NCI-H2107 (cell line): ENCODE results near the gene PSAPL1.

ENCODE experiments used
- DNase-seq: peaks from one replicate; lab custom pipeline; 2025; lab: John Stamatoyannopoulos, UW

The PSAPL1 gene

DNA sequence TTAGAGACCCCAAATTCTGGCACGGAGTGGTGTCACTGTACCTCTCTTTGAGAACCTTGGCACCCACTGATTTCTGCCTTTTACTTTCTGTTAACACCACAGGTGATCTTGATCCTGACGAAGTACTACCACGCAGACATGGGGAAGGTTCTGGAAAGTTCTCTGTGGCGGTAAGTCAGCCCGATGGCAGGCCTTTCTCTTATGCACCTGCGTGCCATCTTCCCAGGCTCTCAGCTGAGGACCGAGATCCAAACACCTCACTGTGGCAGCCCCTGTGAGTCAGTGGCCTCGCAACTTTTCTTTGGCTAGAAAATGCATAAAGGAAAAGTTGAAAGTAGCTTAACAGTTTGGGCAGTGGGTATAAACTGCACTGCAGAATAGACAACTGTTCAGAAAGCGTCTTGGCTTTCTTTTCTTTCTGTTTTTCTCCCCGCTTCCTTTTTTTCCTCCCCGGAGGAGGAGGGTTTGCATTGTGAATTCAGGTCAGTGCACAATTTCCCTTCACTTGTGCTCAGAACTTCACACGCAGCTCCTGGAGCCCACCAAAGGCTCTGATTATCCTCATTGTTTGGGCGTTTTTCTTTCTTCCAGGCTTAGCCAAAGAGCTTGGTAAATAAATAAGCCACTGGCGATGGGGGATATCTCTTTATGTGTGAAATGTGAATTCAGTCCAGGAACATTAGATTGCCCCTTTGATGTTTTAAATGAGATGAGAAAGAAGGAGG, 38.4 kb downstream of the PSAPL1 start:
- no peak for DNase-seq

DNA sequence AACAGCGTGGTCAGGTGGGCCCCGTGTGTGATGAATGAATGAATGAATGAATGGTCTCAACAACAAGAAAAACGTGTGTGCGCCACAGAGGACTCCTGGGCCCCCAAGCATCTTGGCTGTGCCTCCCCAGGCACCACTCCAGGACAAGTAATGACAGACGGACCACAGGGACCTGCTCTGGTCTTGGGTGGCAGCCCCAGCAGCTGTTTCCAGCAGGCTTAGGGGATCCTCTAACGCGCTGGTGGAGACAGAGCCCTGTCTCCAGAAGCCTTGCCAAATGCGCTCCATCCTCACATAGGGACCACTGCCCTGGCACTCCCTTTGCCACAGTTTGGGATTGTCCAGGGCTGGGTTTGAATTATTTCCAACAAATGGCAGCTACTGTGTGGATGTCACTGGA, 39.1 kb downstream of the PSAPL1 start:
- DNase-seq, result no peak

DNA sequence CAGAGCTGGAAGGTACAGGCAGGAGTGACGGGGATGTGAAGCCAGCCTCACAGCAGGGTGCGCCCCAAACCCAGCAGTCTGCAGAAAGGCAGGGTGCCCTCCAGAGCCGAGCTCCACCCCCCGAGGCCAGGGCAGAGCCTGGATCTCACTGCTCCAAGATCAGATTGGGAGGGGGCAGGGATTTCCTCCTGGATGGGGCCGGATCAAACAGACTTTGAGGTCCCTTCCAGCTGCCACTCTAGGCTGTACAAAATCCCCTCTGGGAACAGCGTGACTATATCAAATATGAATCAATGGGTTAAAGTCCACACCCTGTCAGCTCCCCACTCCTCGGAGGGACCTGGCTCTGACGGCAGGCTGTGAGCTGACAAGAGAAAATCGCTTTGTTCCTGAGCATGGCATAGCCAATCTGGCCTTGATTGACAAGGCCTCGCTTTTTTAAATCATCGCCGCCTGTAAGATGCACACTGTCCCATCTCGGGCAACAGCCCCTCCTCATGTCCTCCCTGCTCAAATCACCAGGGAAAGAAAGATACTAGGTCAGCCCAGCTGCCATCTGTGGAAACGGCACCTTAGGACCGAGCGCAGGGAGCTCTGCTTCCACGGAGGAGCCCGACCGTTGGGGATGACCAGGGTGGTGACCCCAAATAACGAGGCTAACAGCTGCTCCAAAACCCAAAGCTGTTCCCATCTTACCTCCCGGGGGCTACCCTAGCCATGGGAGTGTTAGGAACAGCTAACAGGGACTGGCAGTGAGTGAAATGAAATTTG, 39.9 kb downstream of the PSAPL1 start:
- no peak for DNase-seq

DNA sequence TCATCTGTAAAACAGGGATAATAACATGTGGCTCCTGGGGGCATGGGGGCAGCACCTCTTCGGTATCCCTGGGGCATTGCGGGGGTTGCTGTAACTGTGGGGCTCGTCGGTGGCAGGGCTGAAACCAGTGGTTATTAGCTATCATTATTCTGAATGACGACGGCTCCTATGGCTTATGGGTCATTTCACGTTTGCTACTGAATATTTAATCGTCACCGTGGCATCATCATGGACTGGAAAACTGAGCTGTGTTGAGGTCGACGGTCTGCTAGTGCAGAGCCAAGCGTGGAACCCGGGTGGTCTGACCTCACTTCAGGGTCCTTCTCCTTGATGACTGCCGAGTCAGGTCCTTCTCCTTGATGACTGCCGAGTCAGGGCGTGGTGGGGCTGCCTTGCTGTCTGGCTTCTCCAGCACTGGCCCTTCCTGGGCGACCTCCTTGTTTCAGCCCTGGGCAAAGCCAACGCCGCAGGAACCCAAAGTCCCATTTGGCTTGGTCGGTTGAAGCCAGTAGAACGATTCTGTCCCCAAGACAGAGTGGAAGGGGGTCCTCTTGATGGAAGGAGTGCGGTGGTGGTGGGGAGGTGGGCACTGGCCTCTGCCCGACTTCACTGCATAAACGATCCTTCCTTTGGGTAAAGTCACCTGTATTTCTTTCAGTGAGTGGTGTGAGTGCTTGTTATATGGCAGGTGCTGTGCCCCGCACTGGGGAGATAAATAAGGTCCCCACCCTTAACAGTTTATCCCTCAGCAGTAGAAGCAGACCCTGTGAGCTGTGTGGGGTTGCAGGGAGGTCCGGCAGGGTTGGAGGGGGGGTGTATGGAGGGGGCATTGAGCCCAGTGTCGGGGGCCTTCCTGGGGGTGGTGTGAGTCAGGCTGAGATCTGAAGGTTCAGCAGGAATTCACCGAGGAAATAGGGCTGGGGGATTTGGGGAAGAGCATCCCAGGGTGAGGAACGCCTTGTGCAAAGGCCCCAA, 40.8 kb downstream of the PSAPL1 start:
- no peak for DNase-seq

DNA sequence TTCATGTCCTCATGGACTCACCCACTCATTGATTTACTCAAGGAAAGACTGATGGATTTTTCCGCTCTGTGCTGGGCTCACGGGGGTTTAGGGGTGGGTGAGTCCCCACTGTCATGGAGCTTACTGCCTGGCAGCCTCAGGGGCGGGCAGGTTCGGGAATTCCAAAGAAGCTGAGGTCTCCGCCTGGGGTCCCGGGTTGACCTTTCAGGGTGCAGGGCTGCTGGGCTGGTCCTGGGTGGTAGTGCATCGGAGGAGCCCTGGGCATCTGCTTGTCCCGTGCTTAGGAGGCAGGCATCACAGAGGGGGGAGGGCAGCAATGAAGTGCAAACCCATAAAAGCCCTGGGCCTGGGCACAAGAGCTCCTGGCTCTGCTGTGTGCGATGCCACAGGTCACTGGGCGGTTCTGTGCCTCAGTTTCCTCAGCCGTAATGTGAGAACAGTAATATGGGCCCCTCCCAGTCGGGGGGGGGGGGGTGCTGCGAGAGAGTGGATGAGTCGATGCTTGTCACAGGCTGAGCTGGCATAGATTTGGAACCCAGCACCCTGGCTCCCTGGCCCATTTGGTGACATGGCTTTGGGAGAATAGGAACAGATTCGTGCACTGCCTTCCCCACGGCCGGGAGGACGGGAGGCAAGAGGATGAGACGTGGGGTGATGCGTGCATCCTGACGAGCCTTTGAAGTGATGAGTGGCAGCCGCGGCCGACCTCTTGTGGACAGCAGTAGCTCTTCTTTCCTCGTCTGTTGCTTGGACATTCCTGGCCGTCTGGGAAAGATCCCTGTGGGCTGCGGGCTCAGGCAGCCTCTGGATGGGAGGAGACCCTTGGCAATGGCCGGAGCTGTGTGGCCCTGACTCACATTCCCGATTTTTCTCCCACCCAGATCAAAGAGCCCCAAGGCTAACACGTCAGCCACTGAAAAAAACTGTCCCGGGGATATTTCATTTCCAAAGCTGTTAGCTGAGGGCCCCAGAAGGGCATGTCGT, 42.0 kb downstream of the PSAPL1 start:
- no peak for DNase-seq

DNA sequence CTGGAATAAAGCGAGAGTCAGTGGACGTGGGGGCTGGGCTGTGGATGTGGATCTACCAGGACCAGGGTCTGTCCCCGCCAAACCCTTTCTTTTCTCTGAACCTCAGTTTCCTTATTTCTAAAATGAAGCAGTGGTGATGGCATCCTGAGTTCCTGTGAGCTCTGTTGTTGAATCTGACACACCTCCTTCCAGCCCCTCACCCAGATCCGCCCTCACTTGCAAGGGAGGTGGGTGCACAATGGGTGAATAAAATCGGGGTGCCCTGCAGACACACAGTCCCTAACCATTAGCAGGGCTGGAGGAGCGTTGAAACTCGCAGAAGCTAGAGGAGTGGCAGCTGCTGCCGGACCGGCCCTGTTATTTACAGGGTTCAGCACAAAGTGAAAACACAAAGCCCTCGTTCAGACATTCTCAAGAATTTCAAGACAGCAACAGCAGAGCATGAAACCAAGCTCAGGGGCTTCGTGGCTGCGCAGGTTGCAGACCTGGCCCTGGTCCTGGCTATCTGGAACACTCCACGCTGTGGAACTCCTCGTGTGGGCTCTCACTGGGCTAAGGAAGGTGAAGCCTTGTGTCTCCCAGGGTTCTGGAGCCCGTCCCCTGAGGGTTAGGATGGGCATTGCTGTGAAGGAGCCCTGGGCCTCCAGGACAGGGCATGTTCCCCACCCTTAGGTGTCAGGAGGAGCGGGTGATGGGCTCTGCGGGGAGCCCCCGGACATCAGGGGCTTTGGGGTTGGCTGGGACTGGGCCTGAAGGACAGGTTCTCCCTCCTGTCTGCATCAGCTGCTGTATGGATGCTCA, 42.9 kb downstream of the PSAPL1 start:
- no peak for DNase-seq

DNA sequence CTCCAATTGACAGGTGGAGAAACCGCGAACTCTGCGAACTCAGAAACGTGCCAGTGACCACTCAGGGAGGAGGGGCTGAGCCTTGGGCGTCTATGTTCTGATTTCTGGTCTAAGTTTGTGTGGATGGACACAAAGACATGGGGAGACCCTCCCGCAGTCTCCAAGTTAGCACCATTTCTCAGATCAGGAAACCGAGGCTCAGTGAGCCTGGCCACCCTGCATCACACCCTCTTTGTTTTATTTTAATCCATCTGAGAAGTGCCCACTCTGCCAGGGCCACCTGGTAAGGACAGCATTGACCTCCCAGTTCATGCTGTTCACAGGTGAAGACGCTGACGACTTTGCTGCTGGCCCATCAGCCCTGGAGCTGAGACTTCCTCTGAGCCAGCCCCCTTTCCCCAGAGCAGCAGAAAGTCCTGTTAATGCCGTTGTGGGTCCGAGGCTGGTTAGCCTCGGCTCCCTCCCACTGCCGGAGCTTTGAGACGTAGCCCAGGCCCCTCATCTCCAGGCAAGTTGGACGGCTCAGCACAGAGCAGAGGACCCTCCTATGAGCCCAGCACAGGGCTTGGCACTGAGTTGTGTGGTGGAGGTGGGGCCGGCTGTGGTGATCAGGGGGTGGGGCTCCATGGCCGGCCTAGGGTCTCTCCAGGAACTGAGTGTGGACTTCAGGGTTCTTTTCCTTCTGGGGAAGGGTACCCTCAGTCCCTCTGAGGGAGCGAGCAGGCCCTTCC, 43.7 kb downstream of the PSAPL1 start:
- no peak for DNase-seq

DNA sequence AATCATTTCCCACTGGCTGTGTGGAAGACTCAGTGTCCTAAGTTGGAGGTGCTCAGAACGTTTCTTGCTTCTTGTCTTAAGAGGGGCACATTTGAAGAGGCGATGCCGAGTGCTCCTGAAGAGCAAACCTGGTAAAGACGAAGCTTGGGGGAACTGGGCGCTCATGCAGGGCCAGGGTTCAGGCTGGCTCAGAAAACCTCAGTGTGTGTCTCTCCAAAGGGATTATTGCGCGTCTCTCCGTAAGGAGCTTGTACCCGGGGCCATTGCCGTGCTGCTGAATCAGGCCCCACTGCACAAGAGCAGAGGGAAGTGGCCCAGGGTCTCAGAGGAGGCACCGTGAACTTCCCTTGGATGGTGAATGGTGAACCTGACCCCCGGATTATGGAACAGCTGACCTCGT, 44.4 kb downstream of the PSAPL1 start:
- DNase-seq, result no peak

DNA sequence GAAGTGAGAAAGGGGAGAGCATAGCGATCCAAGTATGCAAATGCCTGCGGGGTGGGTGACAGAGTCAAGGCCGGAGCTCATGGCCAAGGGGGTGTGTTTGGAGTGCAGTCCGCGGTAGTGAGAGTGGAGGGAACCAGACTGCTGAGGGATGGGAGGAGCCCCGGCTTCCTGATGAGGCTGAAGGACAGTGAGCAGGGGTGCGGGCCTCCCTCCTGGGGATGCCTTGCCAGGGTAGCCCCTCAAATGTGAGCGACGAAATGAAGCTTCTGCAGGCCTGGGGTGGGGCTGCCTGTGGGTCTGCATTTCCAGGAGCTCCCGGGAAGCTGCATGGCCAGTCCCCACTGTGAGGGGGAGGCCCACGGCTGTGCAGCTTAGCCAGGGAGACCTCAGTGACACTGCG, 45.0 kb downstream of the PSAPL1 start:
- no peak for DNase-seq

DNA sequence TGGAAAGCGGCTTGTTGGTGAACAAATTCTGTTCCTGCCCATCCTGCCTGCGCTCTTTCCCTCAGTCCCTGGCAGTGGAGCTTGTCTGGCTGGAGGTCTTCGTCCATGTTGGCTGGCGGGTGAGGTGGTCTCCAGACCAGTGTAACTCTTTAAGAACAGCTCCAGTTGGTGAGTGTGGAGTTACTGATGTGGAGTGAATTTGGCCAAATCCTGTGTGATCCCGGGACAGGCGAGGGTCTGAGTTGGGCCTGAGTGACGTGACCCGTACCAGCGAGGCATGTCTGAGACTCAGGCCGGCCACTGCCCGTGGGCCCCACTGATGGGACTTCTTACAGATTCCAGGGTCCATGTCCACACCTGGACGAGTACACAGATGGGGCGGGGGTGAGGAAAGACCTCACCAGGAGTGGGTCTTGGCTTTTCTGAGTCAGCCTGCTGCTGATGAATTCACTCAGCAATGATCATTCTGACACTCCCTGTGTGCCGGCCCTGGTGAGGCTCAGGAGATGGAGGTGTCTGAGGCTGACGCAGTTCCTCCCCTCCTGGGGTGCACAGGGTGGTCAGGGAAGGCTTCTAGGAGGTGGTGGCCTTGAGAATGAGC, 45.5 kb downstream of the PSAPL1 start:
- no peak for DNase-seq

DNA sequence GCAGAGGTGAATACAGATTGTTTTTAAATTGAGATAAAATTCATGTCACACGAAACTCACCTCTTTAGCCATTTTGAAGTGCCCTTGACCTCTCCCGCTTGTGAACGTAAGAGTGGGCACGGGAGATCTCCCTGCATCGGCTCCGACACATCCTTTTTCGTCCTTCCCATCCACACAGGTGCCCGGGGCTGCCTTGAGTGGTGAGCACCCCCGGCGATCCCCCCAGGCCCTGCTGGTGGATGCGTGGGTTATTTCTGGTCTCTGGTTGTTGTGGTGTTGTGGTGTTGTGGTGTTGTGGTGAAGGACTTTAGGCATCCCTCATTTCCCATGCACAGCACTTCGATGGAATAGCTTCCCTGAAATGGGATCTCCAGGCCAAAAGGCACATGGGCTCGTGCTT, 46.1 kb downstream of the PSAPL1 start:
- DNase-seq, result no peak

DNA sequence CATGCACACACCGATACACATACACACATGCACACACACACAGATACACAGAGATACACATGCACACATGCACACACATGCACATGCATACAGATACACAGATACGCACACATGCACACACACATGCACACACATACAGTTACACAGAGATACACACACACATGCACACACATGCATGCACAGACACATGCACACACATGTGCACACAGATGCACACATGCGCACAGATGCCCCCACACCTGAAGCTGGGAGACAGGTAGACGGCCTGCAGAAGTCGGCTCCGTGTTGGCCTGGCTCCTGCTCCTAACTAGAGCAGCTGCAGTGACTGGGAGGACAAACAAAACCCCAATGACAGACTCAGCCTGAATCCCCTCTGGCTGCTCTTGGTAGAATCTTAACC, 46.8 kb downstream of the PSAPL1 start:
- no peak for DNase-seq

DNA sequence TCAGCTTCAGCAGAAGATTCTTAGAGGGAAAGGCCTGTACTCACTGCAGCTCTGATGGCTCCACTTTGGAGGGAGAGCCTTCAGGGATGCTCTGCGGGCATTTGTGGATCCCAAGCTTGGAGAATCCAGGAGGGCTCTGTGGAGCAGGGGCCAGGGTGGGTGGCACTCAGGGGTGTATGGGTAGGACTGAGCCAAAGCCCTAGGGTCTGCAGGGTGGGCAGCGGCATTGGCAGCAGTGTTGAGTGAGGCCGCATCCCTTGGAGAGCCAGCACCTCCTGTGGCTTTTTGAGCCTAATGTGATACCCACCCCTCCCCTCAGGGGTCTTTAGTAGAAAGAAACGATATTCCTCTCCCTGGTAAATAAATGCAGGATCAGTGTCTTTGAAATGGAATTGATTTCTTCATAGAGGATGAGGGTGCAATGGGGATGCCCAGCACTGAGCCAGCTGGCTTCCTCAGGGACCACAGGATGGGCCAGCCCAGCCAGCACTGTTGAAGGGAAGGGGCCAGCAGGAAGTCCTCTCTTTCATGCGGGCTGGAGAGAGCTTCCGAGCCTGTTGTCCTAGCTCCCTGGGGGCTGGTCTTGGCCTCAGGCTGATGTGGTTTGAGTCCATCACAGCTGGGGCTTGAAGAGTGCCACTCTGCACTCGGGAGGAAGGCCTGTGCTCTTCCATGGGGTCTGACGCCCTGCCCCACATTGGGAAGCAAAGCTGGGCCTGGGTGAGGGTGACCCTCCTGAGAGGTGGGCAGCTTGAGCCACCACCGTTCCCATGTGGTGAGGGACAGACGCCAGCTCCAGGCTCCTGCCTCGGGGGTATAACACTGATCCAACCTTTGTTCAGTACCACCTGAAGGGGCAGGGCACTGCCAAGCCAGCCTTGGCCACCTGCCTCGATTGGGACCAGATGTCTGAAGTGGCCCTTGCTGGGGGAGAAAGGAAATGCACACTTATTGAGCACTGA, 49.5 kb downstream of the PSAPL1 start:
- no peak for DNase-seq

DNA sequence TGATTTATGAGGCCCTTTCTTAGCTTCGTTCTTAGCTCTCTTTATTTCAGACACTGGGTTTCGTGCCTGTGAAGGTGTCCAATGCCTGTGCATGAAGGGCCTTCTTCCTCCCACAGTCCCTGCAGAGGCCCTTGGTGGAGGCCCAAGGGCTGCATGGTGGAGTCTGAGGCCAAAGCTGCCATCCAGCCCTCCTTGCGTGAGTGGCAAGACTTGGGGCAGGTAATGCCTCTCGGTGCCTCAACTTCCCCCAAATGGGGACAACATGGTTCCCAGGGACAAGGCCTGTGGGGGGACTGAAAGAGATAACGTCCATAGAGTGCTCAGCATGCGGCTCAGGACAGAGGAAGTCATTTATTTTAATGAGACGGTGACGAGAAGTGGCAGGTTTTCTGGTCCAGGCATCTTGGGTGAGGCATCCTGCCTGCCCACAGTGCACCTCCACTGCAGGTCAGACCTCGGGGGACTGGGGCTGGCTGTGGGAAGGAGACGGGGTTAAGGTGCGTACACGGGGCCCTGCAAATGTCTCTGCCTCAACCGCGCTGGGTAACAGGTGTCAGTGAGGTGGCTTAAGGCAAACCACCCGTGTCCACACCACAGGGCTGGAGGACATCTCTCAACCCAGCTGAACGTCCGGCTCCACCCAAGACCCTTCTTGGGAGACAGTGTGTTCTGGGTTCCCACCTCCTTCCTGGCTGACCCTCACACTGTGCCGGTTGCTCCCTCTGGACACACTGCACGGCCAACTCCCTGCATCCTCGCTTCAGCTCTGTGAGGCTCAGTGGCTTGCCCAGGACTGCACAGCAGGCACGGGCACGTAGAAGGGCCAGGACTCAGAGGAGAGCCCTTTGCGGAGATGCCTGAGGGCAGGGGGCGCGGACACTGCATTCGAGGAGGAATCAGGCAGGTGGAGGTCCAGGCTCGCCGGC, 50.5 kb downstream of the PSAPL1 start:
- no peak for DNase-seq

DNA sequence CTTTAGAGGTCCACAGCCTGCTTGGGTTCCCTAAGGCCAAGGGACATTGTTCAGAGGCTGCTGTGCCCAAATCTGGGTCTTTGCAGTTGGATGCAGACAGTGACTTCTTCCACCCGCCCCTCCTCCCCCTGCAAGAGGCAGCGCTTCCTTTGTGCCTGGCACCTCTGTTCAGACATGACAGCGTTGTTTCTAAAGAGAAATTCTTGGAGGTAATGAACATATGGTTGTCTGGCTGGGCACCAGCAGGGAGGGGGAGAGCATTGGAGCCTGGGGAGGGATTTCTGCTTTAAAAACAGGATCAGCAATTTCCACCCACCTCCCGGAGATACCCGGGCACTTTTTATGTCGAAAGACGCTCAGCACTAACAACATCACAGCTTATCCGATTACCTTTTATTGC, 51.5 kb downstream of the PSAPL1 start:
- no peak for DNase-seq

DNA sequence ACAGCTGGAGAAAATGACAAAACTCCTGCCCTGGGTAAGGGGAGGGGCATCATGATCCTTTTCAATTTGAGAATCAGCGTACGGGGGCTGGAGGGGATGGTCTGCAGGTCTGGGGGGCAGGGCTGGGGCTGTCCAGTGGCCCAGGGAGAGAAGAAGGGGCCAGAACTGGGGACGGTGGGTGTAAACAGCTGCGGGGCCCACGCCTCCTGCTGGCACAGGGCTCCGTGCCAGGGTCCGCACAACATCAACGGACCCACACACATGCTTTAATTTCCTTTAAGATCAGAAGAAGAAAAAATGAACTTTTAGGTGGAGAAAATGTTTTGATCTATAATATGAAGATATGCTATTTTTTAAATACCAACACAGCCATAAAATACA, 52.1 kb downstream of the PSAPL1 start:
- DNase-seq, result no peak
